ENCODE results near the gene SPDYE4.
"Not testable (repeated sequence)": the region's sequence is repeated elsewhere in the genome, so short reads cannot be mapped to it uniquely, and the experiment has no call there.

SPDYE4 gene, protein sequence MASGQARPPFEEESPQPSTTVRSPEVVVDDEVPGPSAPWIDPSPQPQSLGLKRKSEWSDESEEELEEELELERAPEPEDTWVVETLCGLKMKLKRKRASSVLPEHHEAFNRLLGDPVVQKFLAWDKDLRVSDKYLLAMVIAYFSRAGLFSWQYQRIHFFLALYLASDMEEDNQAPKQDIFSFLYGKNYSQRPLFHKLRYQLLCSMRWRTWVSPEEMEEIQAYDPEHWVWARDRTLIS

DNA sequence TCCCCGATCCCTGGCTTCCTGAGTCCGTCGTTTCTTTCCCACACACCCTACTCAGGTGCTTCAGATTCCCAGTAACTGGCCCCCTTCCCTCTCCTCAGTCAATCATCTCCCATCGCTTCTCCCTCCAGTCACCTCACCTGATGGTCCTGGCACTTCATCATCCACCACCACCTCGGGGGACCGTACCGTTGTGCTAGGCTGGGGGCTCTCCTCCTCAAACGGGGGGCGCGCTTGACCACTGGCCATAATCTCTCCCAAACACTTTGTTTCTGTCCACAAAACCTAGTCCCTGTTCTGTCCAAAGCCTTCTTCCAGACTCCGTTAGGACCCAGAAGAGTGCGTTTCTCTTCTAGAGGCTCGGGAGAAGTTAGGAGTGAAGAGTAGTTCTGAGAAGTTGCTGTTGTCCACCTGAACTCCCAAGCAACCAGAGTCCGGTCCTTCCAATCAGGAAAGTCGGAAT lies at the start of gene SPDYE4:
Gene SPDYE4 (minus strand): TSS at position 410 of the 460 bp plus-strand sequence. CDS start 164 bp downstream, at position 246.
- no peak for DNase-seq

DNA sequence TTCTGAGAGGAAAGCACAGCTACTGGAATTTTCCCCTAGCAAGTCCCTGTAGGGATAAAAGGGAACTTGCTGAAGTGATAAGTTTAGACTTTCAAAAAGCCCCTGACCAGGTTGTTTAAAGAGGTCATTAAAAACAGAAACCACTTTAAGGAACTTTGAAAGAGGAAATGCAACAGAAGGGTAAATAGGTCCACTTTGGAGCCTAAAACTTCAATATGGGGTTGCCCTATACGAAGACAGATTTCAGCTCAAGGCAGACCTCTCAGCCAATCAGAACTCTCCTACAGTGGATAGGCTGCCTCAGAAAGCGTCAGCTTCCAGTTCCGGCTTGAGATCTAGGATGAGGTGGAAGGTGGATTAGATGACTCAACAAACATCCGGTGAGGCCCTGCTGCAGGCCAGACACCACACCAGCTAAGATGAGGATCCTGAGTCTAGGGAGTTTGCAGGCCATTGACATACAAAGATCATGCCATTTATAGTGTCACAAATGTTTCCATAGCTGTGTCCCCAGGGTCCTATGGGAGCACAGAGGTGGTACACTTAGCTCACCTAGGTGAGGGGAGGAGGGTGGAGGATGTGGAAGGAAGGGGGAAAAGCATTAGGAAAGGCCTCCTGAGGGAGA lies 48.7 kb upstream of the SPDYE4 start:
- DNase-seq: peak; percentile 62

DNA sequence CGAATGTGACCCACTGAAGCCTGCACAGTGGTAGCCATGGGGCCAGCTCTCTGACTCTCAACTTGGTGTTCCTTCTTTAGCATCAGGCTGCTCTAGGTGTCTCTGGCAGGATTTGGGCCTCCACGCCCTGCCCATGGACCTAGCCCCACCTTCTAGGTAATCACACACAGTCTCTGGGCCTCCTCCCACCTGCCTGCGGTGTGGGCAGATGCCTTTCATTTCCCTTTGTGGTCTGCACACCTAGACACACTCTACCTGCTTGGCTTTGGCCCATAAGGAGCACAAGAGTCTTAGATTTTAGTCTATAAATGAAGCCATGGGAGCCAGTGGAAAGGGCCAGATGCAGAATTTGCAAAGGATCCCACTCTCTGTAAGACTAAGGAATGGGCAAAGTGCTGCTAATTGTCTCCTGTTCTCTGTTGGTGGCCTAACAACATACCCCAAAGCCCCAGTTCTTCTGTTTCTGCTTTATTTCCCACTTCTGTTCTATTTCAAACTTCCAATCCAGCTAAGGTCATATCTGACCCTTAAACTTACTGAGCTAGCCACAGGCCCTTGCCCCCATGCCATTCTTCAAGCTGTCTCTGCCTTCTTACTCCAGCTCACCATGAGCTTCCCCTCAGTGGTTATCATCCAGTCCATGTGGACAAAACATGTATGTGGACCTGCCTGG lies 48.0 kb upstream of the SPDYE4 start:
- peak; percentile 71 for DNase-seq

DNA sequence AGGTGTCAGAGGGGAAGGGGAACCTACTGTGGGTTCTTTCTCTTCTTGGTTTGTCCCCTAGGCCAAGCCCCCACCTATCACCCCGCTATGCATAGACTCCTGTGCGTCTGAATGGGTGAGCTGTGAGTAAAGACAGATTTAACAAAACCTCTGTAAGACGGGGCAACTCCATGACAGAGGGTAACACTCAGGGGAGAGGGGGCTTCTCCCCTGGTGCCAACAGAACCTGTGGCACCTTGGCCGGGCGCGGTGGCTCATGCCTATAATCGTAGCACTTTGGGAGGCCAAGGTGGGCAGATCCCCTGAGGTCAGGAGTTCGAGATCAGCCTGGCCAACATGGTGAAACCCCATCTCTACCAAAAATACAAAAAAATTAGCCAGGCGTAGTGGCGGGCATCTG lies 47.0 kb upstream of the SPDYE4 start:
- not testable (repeated sequence) for DNase-seq

DNA sequence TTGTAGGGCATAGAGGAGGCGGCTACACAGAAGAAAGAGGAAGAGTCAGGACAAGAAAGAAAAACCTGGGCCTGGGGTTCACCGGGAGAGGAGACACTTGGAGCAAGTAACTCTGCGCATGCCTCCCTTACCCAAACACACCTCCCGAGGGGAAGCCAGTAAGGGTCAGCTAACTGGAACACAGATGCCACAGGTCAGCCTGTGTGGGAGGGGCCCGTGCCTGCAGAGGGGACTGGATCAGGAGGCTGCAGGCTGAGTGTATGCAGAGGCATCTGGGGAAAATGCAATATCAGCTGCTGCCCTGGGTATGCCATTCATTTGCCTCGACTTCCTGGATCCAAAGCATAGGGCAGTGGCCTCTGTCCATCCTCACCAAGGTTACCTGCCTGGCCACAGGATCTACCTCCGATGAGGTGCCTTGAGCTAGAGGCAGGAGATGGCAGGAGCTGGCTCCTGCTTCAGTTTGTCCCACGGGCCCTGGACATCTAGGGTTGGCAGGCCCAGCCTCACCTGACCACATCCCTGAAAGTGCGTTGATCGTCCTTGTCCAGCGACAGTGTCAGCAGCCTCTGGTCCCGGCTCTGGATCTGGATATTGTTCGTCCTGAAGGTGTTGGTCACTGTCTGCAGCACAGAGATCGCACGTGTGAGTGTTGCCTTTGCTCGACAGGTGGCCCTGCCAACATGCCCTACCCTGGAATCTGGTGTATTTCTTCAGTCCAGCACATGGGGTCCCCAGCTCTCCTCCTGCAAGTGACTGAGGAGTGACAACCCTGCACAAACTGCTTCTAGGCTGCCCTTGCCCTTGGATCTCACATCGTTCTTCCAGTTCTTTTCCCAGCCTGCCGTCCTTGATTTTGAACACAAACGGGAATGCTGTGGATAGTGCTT lies 45.4 kb upstream of the SPDYE4 start:
- DNase-seq: peak; percentile 34

DNA sequence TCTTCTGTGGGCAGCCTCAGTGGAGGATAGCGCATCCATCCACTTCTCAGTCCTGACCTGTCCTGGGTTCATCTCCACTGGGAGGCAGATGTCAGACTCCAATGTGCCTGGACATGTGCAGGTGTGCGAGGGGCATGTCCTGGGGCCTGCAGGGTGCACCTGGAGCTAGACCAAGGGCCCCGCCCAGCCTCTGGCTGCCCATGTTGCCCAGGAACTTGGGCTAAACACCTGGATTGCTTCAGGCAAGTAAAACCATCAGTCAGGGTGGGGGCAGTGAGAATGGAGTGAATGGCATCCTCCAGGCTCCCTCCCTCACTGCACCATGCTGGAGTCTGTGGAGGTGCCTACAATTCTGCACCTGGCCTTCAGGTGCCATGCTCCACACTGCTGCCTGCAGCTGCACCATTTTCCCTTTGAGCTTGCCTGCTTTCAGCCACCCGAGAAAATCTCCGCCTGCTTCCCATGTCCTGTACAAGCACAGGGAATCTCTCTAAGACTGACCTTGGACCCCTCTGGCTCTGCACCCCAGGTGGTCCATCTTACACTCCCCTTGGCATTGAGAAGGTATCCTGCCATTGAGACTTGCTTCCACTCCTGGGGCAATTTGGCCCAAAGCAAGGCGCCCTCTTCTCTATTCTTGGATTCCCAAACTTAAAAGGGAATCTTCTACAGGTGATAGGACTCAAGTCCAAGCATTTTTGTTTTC lies 42.9 kb upstream of the SPDYE4 start:
- DNase-seq: peak; percentile 52

DNA sequence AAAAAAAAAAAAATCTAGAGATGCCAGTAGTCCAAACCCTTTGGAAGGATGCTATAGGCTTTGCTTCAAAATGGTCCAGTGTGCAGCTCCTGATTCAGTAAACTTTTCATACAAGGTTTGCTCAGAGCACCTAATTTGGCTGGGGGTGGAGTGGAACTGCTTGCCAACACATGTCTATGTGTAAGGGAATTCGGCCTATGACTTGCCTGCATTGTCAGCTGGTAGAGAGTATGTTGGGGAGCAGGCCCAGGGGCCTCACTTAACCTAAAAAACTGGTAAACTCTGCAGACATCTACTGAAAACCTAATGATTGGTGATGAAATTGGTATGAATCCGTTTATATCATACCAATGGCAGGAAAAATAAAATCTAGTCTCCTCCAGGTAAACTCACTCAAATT lies 42.3 kb upstream of the SPDYE4 start:
- no peak for DNase-seq

DNA sequence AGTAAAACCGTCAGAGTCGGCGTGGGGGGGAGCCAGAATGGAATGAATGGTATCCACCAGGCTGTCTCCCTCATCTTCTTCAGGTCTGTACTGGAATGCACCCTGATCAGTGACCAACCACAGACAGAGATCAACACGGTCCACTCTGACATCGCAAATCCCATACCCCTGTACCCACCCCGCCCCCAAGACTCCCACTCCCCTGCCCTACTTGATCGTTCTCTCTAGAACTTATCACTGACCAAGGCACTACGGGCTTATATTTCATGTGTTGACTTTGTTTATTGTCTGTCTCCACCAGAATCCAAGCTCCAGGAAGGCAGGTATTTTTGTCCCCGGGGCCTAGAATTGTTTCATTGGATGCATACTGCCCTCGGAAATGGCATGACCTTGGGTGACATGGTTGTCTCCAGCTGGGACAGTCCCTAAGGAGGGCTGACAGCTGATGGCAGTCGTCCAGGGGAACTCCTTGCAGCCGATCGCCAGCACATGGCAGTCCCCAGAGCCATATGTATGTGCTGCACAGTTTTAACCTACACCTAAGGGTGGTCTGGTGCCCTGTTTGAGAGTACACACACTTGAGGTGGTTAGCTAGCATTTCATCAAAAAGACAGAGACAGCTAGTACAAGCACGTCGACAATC lies 41.3 kb upstream of the SPDYE4 start:
- no peak for DNase-seq

DNA sequence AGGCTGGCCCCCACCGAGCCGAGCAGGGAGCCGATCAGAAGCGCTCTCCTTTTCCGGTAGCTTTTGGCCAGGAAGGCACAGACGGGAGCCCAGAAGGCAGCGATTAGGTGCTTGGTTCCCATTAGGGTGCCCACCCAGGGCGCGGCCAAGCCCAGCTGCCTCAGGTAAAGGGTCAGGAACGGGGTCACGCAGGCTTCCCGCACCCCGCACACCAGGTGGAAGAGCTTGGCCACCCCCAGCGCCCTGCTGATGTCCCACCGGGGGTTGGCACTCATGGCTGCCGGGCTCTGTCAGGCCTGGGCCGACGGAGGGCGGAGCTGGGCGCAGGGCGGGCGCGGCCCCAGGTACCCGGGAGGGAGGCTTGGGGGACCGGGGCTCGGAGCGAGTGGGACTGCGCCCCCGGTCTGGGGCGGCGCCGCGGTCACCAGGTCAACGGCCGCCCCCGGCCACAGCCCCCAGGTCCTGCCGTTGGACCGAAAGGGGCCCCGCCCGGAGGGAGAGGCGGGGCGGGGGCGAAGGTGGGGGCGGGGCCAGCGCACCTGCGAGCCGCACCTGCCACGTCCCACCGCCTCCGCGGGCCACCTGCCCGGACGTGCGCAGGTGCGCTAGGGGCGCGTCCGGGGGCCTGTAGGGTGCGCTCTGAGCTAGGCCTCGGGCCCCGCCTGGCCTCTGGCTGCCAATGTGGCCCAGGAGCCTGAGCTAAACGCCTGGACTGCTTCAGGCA lies 40.7 kb upstream of the SPDYE4 start, which contains the start of gene MFSD6L:
Gene MFSD6L (minus strand): TSS at position 520 of the 724 bp plus-strand sequence. CDS start 245 bp downstream, at position 275.
- DNase-seq: peak; percentile 72

DNA sequence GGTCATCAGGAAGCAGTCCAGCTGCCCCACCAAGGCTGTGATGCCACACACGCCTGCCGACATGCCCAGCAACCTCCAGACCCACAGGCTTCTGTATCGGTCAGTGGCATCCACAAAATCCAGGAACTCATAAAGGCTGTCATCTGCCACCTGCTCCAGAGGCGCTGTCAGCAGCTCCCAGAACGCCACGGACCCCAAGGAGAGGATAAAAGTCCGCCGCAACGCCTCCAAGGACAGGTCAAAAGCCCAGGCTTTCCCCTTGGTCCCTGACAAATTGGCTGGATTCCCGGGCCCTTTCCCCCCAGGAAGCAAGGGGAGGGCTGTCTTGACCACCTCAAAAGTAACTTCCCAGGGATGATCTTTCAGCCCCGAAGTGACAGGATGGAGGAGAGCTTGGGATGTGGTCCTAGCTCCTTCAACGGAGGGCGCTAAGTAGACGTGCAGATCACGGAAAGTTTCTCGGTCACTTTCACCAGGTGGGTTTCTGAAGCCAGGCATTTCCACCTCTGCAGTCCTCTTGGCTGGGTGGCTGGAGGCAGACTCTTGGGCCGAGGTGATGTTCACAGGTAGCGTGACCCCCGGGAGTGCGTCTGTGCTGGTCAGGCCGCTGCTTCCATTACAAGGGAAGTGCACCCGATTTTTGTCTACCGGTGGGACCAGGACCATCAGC lies 40.0 kb upstream of the SPDYE4 start:
- no peak for DNase-seq

DNA sequence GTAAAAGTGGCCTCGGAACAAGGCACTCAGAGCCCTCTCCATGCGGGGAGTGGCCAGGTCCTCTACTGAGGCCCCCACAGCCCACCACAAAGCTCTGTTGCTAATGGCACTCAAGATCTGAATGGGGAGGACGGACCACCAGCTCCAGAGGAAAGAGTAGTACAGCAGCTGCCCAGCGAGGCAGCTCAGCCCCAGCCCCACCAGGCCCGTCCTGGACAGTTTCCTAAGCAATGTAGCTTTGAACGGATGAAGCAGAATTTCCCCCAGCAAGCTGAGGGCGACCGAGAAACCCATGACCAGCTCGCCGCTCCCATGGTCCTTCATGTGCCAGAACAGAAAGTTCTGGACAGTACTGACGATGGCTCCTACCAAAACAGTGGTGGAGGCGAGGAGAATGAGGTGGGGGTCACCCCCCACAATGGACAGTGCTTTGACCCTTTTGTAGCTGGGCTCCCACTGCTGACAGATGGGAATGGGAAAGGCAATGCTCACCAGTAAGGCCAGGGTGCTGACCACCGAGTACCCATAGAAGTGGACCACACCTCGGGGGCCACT lies 39.4 kb upstream of the SPDYE4 start:
- no peak for DNase-seq

DNA sequence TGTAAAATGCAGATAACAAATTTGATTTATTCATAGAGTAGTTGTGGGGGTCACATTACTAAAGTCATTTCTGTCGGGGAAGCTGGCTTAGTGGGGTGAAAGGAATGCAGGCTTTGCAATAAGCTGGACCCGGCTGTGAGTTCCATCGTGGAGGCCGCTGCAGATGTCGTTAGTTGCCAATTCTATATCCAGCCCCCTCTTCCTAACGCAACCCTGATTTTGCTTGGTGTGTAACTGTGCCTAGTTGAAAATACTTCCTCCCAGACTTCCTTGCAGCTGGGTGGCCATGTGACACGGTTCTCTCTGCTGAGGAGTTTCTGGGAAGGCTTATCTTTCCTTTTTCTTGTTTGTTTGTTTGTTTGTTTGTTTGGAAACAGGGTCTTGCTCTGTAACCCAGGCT lies 36.3 kb upstream of the SPDYE4 start:
- no peak for DNase-seq

DNA sequence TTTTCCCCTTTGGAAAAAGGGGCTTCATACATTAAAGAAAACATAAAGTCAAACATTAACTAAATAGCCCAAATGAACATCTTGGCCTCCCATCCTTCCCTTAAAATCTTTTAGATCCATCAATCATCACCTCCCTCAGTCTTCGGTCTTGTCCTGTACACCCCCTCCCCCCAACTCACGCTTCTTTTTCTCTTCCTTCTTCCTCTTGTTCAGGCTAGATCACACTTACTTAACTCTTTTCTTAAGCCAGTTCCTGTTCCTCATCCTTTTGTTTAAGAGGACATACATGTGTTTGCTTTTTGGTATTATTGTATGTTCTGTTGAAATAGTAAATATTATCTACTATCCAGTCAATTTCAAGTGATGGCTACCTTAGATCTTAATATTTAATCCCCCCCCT lies 35.3 kb upstream of the SPDYE4 start:
- DNase-seq: no peak

DNA sequence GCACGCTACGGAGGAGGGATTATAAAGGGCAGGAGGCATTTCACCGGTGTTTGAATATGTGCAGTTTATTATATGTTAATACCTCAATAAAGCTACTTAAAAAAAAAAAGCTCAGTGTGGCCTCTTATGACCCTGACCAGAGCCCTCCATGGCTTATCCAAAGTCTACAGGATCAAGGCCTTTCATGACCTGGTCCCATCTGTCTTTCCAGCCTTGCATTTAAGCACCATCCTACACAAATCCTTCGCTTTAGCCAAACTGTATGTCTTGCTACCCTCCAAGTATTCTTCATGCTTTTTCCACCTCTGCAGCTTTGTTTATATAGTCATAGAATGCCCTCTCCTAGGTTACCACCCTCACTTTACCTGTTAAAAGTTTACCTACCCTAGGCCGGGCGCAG lies 34.3 kb upstream of the SPDYE4 start:
- DNase-seq: no peak

DNA sequence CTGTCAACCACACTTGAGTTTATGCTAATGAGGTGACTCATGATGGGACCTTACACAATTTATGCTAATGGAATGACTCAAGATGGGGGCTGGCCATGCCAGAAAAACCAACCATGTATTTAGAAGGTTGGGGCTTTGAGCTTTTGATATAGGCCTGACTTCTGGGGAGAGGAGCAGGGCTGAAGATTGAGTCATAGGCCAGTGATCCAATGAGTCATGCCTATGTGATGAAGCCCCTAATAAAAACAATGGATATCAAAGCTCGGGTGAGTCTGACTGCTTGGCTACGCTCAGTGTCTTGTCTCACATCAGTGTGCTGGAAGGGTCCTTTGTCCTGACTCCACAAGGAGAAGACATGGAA lies 33.5 kb upstream of the SPDYE4 start:
- no peak for DNase-seq

DNA sequence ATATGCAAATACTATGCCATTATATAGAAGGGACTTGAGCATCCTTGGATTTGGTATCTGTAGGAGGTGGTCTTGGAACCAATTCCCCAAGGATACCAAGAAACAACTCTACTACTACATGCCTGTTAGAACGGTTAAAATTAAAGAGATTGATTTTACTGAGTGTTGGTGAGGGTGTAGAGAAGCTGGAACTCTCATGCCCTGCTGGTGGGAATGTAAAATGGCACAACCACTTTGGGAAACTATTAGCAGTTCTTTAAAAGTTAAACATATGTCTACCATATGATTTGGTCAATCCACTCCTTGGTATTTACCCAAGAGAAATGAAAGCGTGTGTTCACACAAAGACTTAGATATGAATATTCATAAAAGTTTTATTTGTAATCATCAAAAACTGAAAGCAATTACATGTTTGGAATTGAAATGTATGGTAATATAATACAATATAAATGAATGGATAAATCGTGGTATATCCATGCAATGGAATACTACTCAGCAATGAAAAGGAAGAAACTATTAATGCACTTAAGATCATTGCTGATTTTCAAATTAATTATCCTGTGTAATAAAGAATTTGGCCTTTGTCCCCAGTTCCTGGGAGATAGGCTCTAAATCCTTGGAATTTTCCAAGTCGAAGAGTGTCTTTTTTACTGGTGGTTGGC lies 33.0 kb upstream of the SPDYE4 start:
- DNase-seq: no peak

DNA sequence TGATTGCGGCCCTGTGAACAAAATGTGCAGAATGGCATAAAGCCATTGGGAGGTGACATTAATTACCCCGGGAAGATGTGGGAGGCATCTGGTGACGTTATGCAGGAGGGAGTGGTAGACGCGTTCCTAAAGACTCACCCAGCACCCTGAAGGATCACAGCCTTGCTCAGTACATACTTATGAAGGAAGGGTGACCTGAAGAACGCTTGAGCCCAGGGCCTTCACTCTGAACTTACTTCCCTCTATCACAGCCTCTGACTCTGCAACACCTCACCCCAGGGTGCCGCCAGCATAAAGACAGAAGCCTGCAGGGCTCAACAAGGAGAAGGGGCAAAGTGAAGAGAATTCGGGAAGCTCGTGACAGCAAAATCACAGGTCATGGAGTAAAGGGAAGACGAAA lies 31.4 kb upstream of the SPDYE4 start:
- no peak for DNase-seq

DNA sequence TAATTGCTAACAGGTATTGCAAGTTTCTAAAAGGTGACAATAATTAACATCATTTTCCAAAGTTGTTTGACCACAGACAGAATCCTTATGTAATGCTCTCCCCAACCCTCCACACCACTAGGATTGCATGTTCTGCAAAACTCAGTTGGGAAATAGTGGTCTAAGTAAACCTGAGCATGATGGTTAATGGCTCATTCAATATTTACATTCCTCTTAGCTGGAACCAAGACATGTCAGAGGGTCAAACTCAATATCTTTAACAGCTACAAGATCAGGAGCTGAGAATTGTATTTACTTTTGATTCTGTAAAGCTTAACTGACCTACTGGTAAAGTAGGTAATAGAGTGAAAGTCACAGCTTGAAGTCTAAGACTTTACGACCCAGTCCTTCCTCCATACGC lies 30.7 kb upstream of the SPDYE4 start:
- DNase-seq: no peak

DNA sequence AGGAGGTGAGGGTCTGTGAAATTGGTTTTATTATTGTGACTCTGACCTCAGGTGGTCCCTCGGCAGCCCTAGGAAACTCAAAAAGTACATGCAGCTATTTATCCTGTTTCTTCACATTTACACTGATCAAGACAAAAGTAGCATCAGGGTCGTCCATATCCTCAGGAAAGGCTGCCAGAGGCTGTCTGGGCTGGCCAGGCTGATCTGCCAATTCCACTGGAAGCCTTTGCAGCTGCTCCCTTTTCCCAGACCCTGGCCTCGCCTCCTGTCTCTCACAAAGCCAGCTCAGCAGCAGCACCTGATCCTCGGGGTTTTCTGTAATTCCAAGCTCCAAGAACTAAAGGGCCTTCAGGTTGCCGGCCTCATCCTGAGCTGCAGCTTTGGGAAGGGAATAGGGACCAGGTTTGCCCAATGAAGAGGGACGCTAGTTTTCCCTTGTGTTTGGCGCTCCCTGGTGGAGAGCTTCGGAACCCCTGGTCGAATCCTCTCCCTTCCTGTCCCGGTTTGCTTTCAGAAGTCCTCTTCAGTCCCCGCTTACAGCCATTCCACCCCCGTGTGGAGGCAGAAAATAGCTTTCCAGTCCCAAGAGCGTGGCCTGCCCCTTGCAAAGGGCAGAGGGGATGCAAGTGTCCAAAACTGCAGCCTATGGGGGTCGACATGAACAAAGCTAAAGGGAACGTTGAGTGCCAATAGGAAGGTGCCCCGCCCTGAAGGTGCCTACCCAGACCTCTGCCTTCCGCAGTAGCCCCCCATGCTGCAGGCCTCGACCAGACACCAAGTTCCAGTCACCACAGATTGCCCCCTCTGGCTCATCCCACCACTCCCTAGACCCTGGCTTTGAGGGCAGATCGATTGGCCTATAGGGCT lies 27.4 kb upstream of the SPDYE4 start:
- peak; percentile 37 for DNase-seq

Measured in RPMI8226 (cell line).